Motor neuron (in vitro differentiated cells): ENCODE data around the gene NAA80. TPM values are rescaled to one million over a fixed set of nuclear protein-coding genes. Genes with fewer than 3 reads are reported as not detected.

ENCODE experiments used
- ATAC-seq, 8 experiments: fragments of 200-7000 bp; cut with Tn5 transposase; replicated peaks in 6 of 8; 2 replicates each; pipeline ENCODE4 v1.8.0; 2021; ENCODE audit warnings: mild to moderate bottlenecking in 8 of 8, moderate library complexity in 8 of 8
- H3K27ac ChIP-seq, 2 donors: fragments of 250-450 bp; sonication (Bioruptor Pico); 2 replicates each; pipeline ENCODE4 v1.9.0; 2021; ENCODE audit warnings: antibody characterized with exemption in 2 of 2, mild to moderate bottlenecking in 2 of 2, moderate library complexity in 1 of 2
- H3K4me1 ChIP-seq, 2 donors: fragments of 250-450 bp; sonication (Bioruptor Pico); replicated peaks in 1 of 2; 2 replicates each; pipeline ENCODE4 v1.6.1; 2021; ENCODE audit warnings: antibody characterized with exemption in 2 of 2, mild to moderate bottlenecking in 2 of 2, moderate library complexity in 1 of 2
- H3K4me3 ChIP-seq, 5 donors: fragments of 250-450 bp; sonication (Bioruptor Pico); 2 replicates each; pipeline ENCODE4 v1.9.0; 2021; ENCODE audit warnings: antibody characterized with exemption in 5 of 5, mild to moderate bottlenecking in 5 of 5, moderate library complexity in 4 of 5
- WGBS, 10 experiments: fragments of 450-650 bp; shearing (Covaris generic); methylation state at CpG; one replicate each; pipeline ENCODE4 v1.0.0; 2022; 5-methylcytosine and 5-hydroxymethylcytosine counted together
- in situ Hi-C, 9 experiments: fragments of 400-800 bp; cut with MboI; loops; one replicate each; pipeline ENCODE4 v1.15.0; 2021; ENCODE audit warnings: low sequenced_read_pairs in 9 of 9, low pct_unique_long_range_greater_than_20kb in 2 of 9; ENCODE audit not compliant: unreplicated experiment in 9 of 9
- total RNA-seq, 8 experiments: library from RNA; unstranded; fragments of 300-600 nt; gene quantifications; 2 replicates each; pipeline versions ENCODE4 v1.2.3 to v1.2.4, GENCODE V29; 2022

The NAA80 gene
- total RNA-seq, 8 experiments from 2014 or later = 2.7 to 8.8 (median 5.1) TPM

- WGBS, 10 experiments = 67 to 100% (median 81%) methylated on average over 1 to 2 of the region's 9 CpGs; no CpG with 5 or more reads in 6 of the 10 experiments
- in situ Hi-C loops = no loop called here
- Histone ChIP-seq H3K4me3 (peak overlapping the region; percentile 65 to 73 (median 70)), H3K27ac (peak overlapping the region; percentile 79 to 80), H3K4me1 (peaks cover 14 to 15% of the 10 kb centered on the region in 2 donors)
- ATAC-seq = no peak
Observed at GRCh38 chr3:50297896-50298725, 1.1 kb downstream of the NAA80 start.

GRCh38 chr3:50297384-50297775 lies 1.8 kb downstream of the NAA80 start:
- no peak for ATAC-seq
- in situ Hi-C loops = no loop called here
- 80 to 100% methylated on average over 1 to 2 of the region's 2 CpGs; no CpG with 5 or more reads in 8 of the 10 experiments for WGBS, 10 experiments
- no peak overlapping the region for H3K4me3 ChIP-seq
- H3K27ac ChIP-seq = no peak overlapping the region
- peaks cover 18% of the 10 kb centered on the region in 2 donors for H3K4me1 ChIP-seq

- no peak overlapping the region for H3K27ac ChIP-seq
- WGBS, 10 experiments = 83 to 90% methylated on average over 2 of the region's 18 CpGs; no CpG with 5 or more reads in 8 of the 10 experiments
- H3K4me1 ChIP-seq = peaks cover 18% of the 10 kb centered on the region in 2 donors
- ATAC-seq = no peak
- in situ Hi-C loops = no loop called here
- H3K4me3 ChIP-seq = no peak overlapping the region
Observed at GRCh38 chr3:50296721-50297383, 2.4 kb downstream of the NAA80 start.

- ATAC-seq = no peak
- 60 to 78% (median 71%) methylated on average over 1 to 5 of the region's 8 CpGs; no CpG with 5 or more reads in 5 of the 10 experiments for WGBS, 10 experiments
- Histone ChIP-seq H3K4me1 (peaks cover 21 to 23% of the 10 kb centered on the region in 2 donors), H3K4me3 (no peak overlapping the region), H3K27ac (no peak overlapping the region)
- in situ Hi-C loops = no loop called here
Observed at GRCh38 chr3:50295553-50296431, 3.4 kb downstream of the NAA80 start.

DNA sequence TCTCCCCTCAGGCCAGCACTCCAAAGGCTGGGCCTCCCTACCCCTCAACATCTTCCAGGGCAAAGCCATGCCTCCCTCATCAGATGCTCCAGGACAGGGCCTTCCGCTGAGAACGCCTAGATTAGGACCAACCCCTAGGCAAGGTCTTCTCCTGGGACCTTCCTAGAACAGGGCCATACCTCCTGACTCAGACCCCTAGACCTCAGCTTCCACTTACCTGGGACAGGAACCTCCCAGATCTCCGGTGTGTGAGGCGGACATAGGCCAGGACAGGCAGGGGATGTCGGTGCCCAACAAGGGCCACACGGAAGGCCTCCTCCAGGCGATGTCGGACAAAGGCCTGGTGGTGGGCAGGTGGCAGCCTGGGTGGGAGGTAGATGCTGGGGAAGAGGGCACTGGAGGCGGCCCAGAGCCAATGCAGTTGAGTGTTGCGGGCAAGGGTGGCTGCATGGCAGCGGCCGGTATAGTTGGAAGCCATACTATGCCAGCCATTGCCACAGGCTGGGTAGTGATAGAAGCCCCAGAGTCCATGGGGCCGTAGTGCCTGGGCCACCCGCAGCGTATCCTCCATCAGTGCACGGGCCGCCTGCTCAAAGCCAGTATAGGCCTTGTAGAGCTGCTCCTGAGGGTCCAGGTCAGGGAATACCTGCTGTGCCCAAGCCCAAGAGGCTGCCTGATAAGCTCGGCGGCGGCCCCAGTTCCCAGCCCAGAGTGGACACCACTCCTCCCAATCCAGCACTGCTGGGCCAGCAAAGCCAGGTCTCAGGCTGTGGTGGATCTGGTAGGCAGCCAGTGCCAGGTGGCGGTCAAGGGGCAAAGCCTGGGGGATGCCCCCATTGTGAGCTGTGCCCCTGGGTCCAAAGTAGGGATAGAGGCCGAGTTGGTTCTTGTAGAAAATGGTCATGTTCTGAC lies 4.5 kb downstream of the NAA80 start:
- in situ Hi-C loops = no loop called here
- Histone ChIP-seq H3K4me1 (peaks cover 13 to 15% of the 10 kb centered on the region in 2 donors), H3K4me3 (no peak overlapping the region), H3K27ac (no peak overlapping the region)
- 95 to 100% (median 100%) methylated on average over 1 to 11 of the region's 22 CpGs; no CpG with 5 or more reads in 5 of the 10 experiments for WGBS, 10 experiments
- no peak for ATAC-seq

DNA sequence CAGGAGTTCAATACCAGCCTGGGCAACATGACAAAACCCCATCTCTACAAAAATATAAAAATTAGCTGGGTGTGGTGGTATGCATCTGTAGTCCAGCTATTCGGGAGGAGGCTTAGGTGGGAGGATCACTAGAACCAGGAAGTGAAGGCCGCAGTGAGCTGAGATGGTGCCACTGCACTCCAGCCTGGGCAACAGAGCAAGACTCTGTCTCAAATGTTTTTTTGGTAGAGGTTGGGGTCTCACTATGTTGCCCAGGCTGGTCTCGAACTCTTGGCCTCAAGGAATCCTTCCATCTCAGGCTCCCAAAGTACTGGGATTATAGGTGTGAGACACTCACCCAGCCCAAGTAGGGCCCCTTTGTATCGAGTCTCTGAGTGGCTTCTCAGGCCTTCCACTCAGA lies 5.1 kb downstream of the NAA80 start:
- Histone ChIP-seq H3K27ac (no peak overlapping the region), H3K4me3 (no peak overlapping the region), H3K4me1 (peaks cover 13 to 15% of the 10 kb centered on the region in 2 donors)
- WGBS, 10 experiments = 68 to 100% (median 86%) methylated on average over 1 to 4 of the region's 4 CpGs; no CpG with 5 or more reads in 5 of the 10 experiments
- ATAC-seq = no peak
- in situ Hi-C loops = no loop called here

DNA sequence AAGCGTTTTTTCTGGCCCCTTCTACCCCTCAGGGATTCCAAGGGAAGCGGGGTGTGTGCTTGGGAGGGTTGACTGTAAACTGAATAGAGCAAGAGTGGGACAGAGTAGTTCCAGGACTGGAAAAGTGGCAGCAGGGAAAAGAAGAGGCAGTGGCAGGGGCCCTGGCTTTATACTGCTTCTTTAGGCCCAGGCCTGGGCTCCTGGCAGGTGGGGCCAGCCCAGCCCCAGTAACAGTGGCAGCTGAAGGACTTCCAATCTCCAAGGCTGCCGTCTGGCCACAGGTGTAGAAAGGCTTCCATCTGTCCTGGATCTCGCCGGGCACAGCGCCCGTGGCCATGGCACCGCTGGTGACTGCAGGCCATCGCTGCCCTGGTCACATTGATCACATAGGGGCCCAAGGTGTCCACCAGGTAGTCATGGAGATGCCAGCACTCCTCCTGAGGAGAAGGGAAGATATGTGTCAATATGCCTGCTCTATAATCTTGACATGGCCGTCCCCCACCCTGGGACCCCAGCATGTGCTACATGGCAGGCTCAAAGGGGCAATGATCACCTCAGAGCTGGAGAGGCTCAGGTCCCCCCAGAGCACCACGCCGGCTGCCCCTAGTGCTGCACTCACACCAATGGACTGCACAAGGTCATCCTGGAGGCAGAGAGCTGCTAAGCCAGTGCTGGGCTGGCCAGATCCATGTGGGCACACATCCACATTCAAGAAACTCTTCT lies 6.0 kb downstream of the NAA80 start:
- ATAC-seq = no peak
- H3K27ac ChIP-seq = peak overlapping the region in 1 of 2 donors; percentile 50
- in situ Hi-C loops = no loop called here
- peak overlapping the region in 2 of 5 donors; percentile 79 to 97 for H3K4me3 ChIP-seq
- WGBS, 10 experiments = 0 to 100% (median 42%) methylated on average over 1 to 8 of the region's 12 CpGs; no CpG with 5 or more reads in 6 of the 10 experiments
- peaks cover 10 to 14% of the 10 kb centered on the region in 2 donors for H3K4me1 ChIP-seq

DNA sequence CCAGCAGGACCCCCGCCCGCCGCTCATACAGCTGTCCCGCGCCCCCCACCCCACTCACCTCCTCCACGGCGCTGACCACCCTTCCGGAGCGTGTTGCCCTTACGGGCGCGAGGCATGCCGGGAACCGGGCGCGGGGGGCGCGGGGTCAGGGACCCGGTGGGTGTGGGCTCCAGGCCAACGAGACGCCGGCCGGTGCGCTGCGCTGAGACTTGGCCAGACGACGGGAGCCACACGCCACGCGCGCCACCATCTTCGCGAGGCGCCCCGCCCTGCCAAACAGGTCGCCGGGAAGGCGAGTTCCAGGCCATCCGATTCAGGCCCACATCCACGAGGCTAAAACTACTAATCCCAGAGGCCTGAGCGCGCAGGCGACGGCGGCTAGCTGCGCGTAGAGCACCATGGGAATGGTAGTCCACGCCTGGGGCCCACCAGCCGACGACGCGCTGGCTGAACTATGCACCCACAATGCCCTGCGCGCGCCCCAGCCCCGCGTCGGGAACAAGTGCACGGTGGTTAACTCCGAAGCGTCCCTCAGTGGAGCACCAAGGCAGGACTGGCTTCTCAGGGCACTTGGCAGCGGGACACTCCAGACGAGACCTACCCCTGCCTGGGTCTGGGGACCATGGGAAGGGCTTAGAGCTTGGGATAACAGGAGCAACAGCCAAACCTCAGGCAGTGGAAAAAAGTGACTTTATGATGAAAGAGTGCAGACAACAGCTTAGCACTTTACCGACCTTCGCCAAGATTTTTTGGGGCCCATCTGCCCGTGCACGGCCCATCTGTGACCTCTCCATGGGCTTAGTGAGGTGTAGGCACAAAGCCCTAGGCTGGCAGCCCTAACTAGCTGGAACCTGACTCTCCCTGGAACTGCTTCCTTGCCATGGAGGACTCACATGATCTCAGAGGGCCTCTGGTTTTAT lies 6.8 kb downstream of the NAA80 start, which contains the start of gene IFRD2:
Gene IFRD2, minus strand, starts transcription at position 271 of the 920 bp plus-strand sequence. Its CDS starts 155 bp downstream, at position 116.
- ATAC-seq = peak; percentile 93 to 97 (median 94)
- Histone ChIP-seq H3K4me3 (peak within 1 kb of the TSS; percentile 70 to 97 (median 75)), H3K27ac (peak within 1 kb of the TSS; percentile 37 to 71), H3K4me1 (peaks cover 7 to 10% of the 10 kb centered on the region in 2 donors)
- WGBS, 10 experiments = 0 to 45% (median 1%) methylated on average over 2 to 21 of the region's 67 CpGs; no CpG with 5 or more reads in 5 of the 10 experiments
- in situ Hi-C loops = no loop called here

GRCh38 chr3:50290161-50290641 lies 9.0 kb downstream of the NAA80 start:
- H3K4me1 ChIP-seq = peaks cover 7 to 10% of the 10 kb centered on the region in 2 donors
- no peak overlapping the region for H3K27ac ChIP-seq
- H3K4me3 ChIP-seq = no peak overlapping the region
- 83 to 100% (median 89%) methylated on average over 1 to 7 of the region's 16 CpGs; no CpG with 5 or more reads in 5 of the 10 experiments for WGBS, 10 experiments
- no peak for ATAC-seq
- in situ Hi-C loops = no loop called here

GRCh38 chr3:50289130-50289529 lies 10.1 kb downstream of the NAA80 start:
- Histone ChIP-seq H3K4me3 (no peak overlapping the region), H3K4me1 (peaks cover 7 to 10% of the 10 kb centered on the region in 2 donors), H3K27ac (no peak overlapping the region)
- 82 to 100% methylated on average over 2 to 4 of the region's 6 CpGs; no CpG with 5 or more reads in 8 of the 10 experiments for WGBS, 10 experiments
- ATAC-seq = no peak
- in situ Hi-C loops = no loop called here
